ENCODE measurements around the gene PRAC1. TPM values are rescaled to one million over a fixed set of nuclear protein-coding genes. Genes with fewer than 3 reads are reported as not detected.
A peak's percentile ranks its signal among the peaks of the same experiment; 100 is the strongest.

PRAC1 gene
- total and polyA plus RNA-seq, 8 donors, result not detected

DNA sequence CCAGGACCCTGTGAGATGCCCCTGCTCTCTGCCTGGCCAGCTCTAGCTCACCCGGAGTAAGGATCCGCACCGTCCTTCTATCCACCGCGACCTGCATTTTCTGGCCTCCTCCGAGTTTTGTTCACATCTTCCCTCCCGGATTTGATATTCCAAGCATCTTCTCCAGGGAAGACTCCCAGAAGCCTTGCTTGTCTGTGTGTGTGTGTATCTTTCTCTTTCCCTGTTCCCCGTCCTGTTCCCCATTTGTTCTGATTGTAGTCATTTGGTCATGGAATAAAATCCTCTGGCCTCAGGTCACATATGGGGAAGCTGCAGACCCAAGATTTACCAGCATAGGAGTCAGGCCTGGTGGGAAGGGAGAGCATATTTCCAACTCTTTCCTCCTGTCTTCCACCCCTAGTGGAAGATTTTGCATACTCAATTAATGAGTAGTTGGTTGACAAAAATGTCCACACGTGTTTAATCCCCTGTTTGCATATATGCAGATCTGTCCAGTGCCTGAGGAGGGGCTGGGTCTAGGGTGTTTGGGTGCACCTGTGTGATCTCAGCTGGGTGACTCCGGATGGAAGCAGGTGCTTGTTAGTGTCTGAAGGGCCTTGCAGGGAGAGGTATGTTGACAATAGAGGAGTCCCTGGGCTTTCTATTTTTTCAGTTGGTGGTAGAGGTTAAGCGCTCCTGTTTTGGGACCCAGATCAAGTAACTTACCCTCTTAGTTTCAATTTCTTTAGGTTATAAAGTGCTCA lies 1.9 kb downstream of the PRAC1 start:
- Histone ChIP-seq H3K4me3 (no peak overlapping the region), H3K36me3 (no peaks in the 10 kb centered on the region), H3K27ac (no peak overlapping the region), H3K9me3 (no peaks in the 10 kb centered on the region), H3K27me3 (peaks cover 14 to 84% (median 23%) of the 10 kb centered on the region in 4 donors), H3K4me1 (peaks cover 0 to 5% (median 0%) of the 10 kb centered on the region in 3 donors)
- no peak for DNase-seq
- intact Hi-C loops (cut with DNase I), result loop anchor here in 2 of 3 donors (10.0 kb wide), 2 partner anchors 164 to 314 kb away; no protein-coding TSS in a partner anchor
- TF ChIP-seq, protein P1, sequence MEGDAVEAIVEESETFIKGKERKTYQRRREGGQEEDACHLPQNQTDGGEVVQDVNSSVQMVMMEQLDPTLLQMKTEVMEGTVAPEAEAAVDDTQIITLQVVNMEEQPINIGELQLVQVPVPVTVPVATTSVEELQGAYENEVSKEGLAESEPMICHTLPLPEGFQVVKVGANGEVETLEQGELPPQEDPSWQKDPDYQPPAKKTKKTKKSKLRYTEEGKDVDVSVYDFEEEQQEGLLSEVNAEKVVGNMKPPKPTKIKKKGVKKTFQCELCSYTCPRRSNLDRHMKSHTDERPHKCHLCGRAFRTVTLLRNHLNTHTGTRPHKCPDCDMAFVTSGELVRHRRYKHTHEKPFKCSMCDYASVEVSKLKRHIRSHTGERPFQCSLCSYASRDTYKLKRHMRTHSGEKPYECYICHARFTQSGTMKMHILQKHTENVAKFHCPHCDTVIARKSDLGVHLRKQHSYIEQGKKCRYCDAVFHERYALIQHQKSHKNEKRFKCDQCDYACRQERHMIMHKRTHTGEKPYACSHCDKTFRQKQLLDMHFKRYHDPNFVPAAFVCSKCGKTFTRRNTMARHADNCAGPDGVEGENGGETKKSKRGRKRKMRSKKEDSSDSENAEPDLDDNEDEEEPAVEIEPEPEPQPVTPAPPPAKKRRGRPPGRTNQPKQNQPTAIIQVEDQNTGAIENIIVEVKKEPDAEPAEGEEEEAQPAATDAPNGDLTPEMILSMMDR (IDR thresholded peaks at IDR 0.05), result no peak
- no peak for ATAC-seq
- 33 to 35% methylated on average over 11 of the region's 11 CpGs for WGBS, 2 donors
- FAIRE-seq, result no peak

DNA sequence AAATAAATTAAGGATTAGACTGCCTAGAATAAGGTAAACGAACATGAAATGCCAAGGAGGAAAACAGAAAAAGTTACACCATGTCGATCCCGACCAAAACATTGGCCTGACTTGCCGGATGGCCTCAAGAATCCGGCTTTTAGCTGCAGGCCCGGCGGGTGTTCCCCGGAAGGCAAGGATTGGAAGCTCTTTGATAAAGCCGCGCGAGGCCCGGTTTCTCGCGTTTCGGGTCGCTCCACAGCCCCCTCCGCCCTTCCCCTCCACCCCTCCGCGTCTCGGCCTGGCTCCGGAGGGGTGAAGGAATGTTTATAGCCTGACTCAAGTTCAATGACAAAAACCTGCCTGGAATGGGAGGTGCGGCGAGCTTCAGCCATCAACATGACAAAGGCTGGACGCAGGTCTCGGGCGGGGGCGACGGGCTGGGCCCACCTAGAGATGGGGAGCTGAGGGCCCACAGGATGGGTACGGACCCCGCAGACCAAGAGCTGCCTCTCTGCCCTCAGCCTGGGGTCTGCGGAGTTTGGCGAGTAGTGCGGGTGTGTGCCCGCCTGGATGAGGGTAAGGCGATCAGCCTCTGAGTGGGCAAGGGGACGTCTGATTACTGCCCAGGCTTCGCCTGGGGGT lies 2.6 kb downstream of the PRAC1 start:
- intact Hi-C loops (cut with DNase I), result loop anchor here in 2 of 3 donors (10.0 kb wide), 2 partner anchors 165 to 315 kb away; no protein-coding TSS in a partner anchor
- FAIRE-seq, result no peak
- ATAC-seq, result no peak
- Histone ChIP-seq H3K4me3 (no peak overlapping the region), H3K36me3 (no peaks in the 10 kb centered on the region), H3K27me3 (peaks cover 14 to 83% (median 22%) of the 10 kb centered on the region in 4 donors), H3K9me3 (no peaks in the 10 kb centered on the region), H3K27ac (no peak overlapping the region), H3K4me1 (peaks cover 0 to 5% (median 0%) of the 10 kb centered on the region in 3 donors)
- TF ChIP-seq, protein P1 (IDR thresholded peaks at IDR 0.05), result no peak
- no peak for DNase-seq
- WGBS, 2 donors, result 12 to 13% methylated on average over 37 of the region's 37 CpGs

DNA sequence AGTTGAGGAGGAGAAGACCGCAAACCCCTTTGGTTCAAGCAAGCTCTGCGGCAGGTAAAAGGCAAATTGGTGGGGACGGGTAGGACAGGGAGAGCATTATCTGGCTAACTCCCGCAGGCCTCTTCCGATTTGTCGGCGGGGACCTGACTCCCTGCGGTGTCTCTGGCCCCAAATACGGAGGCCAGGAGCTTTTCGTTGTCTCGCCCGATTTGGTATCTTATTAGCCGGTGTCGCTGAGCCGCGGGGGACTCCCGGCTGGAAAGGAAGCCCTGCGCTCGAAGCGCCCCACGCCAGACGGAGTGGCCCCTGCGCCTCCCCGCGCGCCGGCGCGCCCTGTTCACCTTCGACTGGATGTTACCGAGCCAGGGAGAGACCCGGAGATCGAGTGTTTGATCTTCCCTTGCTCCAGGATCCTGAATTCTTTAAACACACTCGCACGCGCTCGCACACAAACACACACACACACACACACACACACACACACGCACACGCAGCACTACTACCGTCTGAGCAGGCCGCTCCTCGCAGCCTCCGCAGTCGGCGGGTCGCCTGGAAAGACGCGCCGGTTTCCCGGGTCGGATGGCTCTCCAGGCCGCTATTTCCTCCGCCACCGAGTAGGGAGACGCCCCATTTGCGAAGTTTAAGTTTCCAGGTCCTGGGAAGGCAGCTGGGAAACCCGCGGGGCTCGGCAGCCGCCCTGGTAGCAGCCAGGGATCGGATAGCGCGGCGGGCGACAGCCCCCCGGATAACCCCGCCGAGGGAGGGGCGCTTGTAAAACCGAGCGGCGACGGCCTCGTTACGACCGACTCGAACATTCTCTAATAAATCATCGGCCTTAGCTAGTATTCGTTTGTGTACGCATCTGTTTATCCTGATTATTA lies 3.3 kb downstream of the PRAC1 start:
- Histone ChIP-seq H3K36me3 (no peaks in the 10 kb centered on the region), H3K4me3 (no peak overlapping the region), H3K9me3 (no peaks in the 10 kb centered on the region), H3K4me1 (peaks cover 0 to under 1% (median 0%) of the 10 kb centered on the region in 3 donors), H3K27ac (no peak overlapping the region), H3K27me3 (peaks cover 10 to 78% (median 21%) of the 10 kb centered on the region in 4 donors)
- ATAC-seq (peak in 1 of 4 donors; percentile 38), DNase-seq (no peak), FAIRE-seq (no peak)
- WGBS, 2 donors, result 9 to 11% methylated on average over 77 to 80 of the region's 80 CpGs
- TF ChIP-seq, protein P1 (IDR thresholded peaks at IDR 0.05), result no peak
- intact Hi-C loops (cut with DNase I), result no loop called here

DNA sequence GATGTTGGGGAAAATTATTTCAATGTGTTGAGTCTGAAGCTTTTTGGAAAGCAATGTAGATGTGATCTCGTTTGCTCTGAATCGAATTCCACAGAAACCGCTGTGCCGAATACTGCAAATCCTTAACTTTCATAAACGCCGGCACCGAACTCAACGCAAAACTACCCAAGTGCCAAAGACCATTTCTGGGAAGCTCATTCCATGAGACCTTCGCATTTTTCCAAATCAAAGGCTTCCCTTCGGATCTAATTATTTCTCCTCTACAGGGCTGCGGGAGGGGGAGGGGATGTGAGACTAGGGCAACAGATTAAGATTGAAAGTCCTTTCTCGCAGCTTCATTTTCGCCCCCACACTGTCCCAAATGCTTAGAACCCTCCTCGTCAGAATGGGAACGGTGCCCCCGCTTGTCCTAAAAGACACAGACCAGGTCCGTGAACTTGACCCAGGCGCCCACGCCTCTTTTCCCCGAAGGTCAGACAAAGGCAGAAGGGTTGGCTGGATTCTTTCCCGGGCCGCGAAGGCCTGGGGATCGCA lies 4.0 kb downstream of the PRAC1 start:
- no peaks in the 10 kb centered on the region for H3K36me3 ChIP-seq
- peaks cover 6 to 71% (median 21%) of the 10 kb centered on the region in 4 donors for H3K27me3 ChIP-seq
- no peak overlapping the region for H3K27ac ChIP-seq
- intact Hi-C loops (cut with DNase I), result no loop called here
- no peak for FAIRE-seq
- no peak overlapping the region for H3K4me3 ChIP-seq
- WGBS, 2 donors, result 18% methylated on average over 24 of the region's 24 CpGs
- H3K9me3 ChIP-seq, result no peaks in the 10 kb centered on the region
- TF ChIP-seq, protein P1 (IDR thresholded peaks at IDR 0.05), result no peak
- ATAC-seq, result no peak
- DNase-seq, result no peak
- no peaks in the 10 kb centered on the region for H3K4me1 ChIP-seq

All from pancreas (tissue), 10 donors.